NCI-H524 (cell line): ENCODE measurements around the gene NLRC5.
"Not testable (repeated sequence)": the region's sequence is repeated elsewhere in the genome, so short reads cannot be mapped to it uniquely, and the experiment has no call there.

Experiments
- DNase-seq, 2 experiments: peaks; one replicate each; lab custom pipeline; 2025; lab: John Stamatoyannopoulos, UW

Gene NLRC5

GRCh38 chr16:57044931-57045693 is 55.8 kb downstream of the NLRC5 start:
- DNase-seq, result no peak

GRCh38 chr16:57045694-57046381 is 56.5 kb downstream of the NLRC5 start:
- peak; percentile 20 to 76 for DNase-seq

- DNase-seq, result no peak
These were observed 58.7 kb downstream of the NLRC5 start for GRCh38 chr16:57048095-57048494.

GRCh38 chr16:57049678-57050077 is 60.3 kb downstream of the NLRC5 start:
- no peak for DNase-seq

GRCh38 chr16:57051696-57052228 is 62.4 kb downstream of the NLRC5 start:
- DNase-seq, result no peak

GRCh38 chr16:57053206-57053605 is 63.8 kb downstream of the NLRC5 start:
- no peak for DNase-seq

- DNase-seq, result no peak
These were observed 65.0 kb downstream of the NLRC5 start for GRCh38 chr16:57054338-57054737.

GRCh38 chr16:57054771-57055170 is 65.4 kb downstream of the NLRC5 start:
- no peak for DNase-seq

- DNase-seq, result peak in 1 of 2 experiments; percentile 33
These were observed 66.3 kb downstream of the NLRC5 start for GRCh38 chr16:57055671-57056070.

GRCh38 chr16:57058291-57058861 is 69.0 kb downstream of the NLRC5 start:
- DNase-seq, result no peak

- DNase-seq, result no peak
These were observed 71.1 kb downstream of the NLRC5 start for GRCh38 chr16:57060323-57061083.

- peak; percentile 61 to 80 for DNase-seq
These were observed 71.9 kb downstream of the NLRC5 start for GRCh38 chr16:57061084-57061905.

- DNase-seq, result peak in 1 of 2 experiments; percentile 12
These were observed 73.0 kb downstream of the NLRC5 start for GRCh38 chr16:57062329-57062728.

- DNase-seq, result not testable (repeated sequence)
These were observed 73.8 kb downstream of the NLRC5 start for GRCh38 chr16:57063189-57063588.

GRCh38 chr16:57064995-57065394 is 75.6 kb downstream of the NLRC5 start:
- DNase-seq, result no peak

GRCh38 chr16:57066625-57067024 is 77.3 kb downstream of the NLRC5 start:
- no peak for DNase-seq

- no peak for DNase-seq
These were observed 78.0 kb downstream of the NLRC5 start for GRCh38 chr16:57067347-57067746.

- DNase-seq, result no peak
These were observed 79.7 kb downstream of the NLRC5 start for GRCh38 chr16:57069053-57069452.

GRCh38 chr16:57069635-57070370 is 80.4 kb downstream of the NLRC5 start:
- DNase-seq, result no peak

- DNase-seq, result no peak
These were observed 81.1 kb downstream of the NLRC5 start for GRCh38 chr16:57070424-57070823.
